Measurements from ENCODE around the gene OMP.

The OMP gene

DNA sequence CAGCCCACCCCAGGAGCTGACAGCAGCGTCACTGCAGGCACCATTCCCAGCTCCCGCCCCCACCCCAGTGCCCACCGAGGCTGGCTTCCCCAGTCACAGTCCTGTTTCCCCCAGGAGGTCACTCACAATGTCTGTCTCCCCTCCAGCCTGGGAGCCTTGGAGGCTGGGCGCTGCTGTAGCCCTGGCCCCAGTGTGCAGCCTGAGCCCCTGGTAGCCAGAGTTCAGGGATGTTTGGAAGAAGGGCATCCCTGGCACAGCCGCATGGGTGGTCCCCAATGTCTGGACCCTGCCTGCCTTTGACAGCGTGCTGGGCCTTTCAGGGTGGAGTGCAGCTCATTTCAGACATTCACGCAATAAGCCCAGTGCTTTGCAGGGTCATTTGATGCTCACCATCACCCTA lies 31.6 kb upstream of the OMP start:
- peaks cover 5% of the 10 kb centered on the region for H3K4me1 ChIP-seq (ENCODE audit: control insufficient read depth, low read depth, low read length)
- peaks cover 8% of the 10 kb centered on the region for H3K27me3 ChIP-seq (ENCODE audit: control insufficient read depth, insufficient read depth, low read length)

GRCh38 chr11:77071671-77072605 lies 30.7 kb upstream of the OMP start:
- no peaks in the 10 kb centered on the region for H3K9me3 ChIP-seq (ENCODE audit: control insufficient read depth, low read depth, low read length)
- H3K4me3 ChIP-seq (ENCODE audit: low read length): no peak overlapping the region
- peaks cover 8% of the 10 kb centered on the region for H3K27me3 ChIP-seq (ENCODE audit: control insufficient read depth, insufficient read depth, low read length)
- H3K9ac ChIP-seq (ENCODE audit: low read length): no peak overlapping the region
- H3K36me3 ChIP-seq (ENCODE audit: control insufficient read depth, low read depth, low read length): no peaks in the 10 kb centered on the region
- H3K4me1 ChIP-seq (ENCODE audit: control insufficient read depth, low read depth, low read length): peaks cover 5% of the 10 kb centered on the region
- no peak overlapping the region for H3K27ac ChIP-seq (ENCODE audit: low read length)

More for the DNA sequence above, 31.6 kb upstream of the OMP start:
- Histone ChIP-seq H3K9ac (ENCODE audit: low read length) (no peak overlapping the region), H3K4me3 (ENCODE audit: low read length) (no peak overlapping the region), H3K9me3 (ENCODE audit: control insufficient read depth, low read depth, low read length) (no peaks in the 10 kb centered on the region), H3K36me3 (ENCODE audit: control insufficient read depth, low read depth, low read length) (no peaks in the 10 kb centered on the region), H3K27ac (ENCODE audit: low read length) (no peak overlapping the region)

DNA sequence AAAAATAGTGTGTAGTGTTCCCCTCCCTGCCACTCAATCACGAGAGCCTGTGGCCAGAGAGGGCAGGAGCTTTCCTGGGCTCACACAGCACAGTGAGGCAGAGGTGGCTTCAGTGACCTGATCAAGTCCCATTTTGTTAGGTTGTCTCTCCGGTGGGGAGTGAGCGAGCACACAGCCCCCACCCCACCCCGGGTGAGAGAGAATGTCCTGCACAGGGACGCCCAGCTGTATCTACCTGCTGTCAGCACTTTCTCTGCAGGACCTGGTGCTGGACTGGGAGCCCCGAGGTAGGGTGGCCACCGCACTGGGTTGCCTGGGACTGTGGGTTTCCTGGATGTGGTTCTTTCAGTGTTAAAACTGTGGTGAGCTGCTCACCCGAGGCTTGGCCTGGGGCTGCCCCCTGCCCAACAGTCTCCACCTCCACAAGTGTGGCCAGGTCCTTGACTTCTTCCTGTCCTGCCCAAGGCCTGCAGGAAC lies 29.8 kb upstream of the OMP start:
- Histone ChIP-seq H3K36me3 (ENCODE audit: control insufficient read depth, low read depth, low read length) (no peaks in the 10 kb centered on the region), H3K4me1 (ENCODE audit: control insufficient read depth, low read depth, low read length) (peaks cover under 1% of the 10 kb centered on the region), H3K9me3 (ENCODE audit: control insufficient read depth, low read depth, low read length) (no peaks in the 10 kb centered on the region), H3K27me3 (ENCODE audit: control insufficient read depth, insufficient read depth, low read length) (peaks cover 3% of the 10 kb centered on the region), H3K9ac (ENCODE audit: low read length) (no peak overlapping the region), H3K27ac (ENCODE audit: low read length) (no peak overlapping the region), H3K4me3 (ENCODE audit: low read length) (no peak overlapping the region)

DNA sequence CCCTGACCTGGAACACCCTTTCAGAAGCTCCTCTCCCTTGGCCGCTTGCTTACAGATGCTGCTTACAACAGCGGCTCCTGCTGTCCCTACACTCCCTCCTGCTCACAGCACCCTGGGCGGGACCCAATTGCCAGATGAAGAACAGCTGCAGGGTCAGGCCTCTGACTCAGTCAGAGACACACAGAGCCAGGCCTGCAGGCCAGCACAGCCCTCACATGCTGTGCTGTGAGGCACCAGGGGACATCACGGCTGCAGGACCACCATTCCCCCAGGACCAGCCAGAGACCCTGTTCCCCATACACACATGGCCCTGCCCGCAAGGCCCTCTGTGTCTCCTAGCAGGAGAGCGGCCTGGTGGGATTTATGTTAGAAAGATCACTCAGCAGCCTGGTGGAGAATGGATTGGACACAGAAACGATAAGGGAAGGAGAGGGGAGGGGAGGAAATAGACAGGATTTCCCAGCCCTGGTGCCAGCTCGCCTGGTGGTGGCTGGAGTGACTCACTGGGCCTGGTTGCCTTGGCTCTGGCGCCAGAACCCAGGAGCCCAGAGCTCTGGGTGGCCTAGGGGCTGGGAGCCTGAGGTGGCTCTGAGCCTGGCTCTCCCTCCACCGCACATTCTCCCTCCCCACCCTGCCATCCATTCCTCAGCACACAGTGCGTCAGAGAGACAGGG lies 29.2 kb upstream of the OMP start:
- Histone ChIP-seq H3K9ac (ENCODE audit: low read length) (no peak overlapping the region), H3K27ac (ENCODE audit: low read length) (no peak overlapping the region)

GRCh38 chr11:77074205-77074604 lies 28.4 kb upstream of the OMP start:
- Histone ChIP-seq H3K9ac (ENCODE audit: low read length) (no peak overlapping the region), H3K36me3 (ENCODE audit: control insufficient read depth, low read depth, low read length) (no peaks in the 10 kb centered on the region), H3K27ac (ENCODE audit: low read length) (no peak overlapping the region), H3K27me3 (ENCODE audit: control insufficient read depth, insufficient read depth, low read length) (no peaks in the 10 kb centered on the region), H3K4me1 (ENCODE audit: control insufficient read depth, low read depth, low read length) (no peaks in the 10 kb centered on the region), H3K9me3 (ENCODE audit: control insufficient read depth, low read depth, low read length) (no peaks in the 10 kb centered on the region), H3K4me3 (ENCODE audit: low read length) (no peak overlapping the region)

More for the DNA sequence above, 29.2 kb upstream of the OMP start:
- H3K4me3 ChIP-seq (ENCODE audit: low read length): no peak overlapping the region
- no peaks in the 10 kb centered on the region for H3K4me1 ChIP-seq (ENCODE audit: control insufficient read depth, low read depth, low read length)
- no peaks in the 10 kb centered on the region for H3K9me3 ChIP-seq (ENCODE audit: control insufficient read depth, low read depth, low read length)
- no peaks in the 10 kb centered on the region for H3K27me3 ChIP-seq (ENCODE audit: control insufficient read depth, insufficient read depth, low read length)
- no peaks in the 10 kb centered on the region for H3K36me3 ChIP-seq (ENCODE audit: control insufficient read depth, low read depth, low read length)

GRCh38 chr11:77074626-77075221 lies 27.9 kb upstream of the OMP start:
- Histone ChIP-seq H3K9me3 (ENCODE audit: control insufficient read depth, low read depth, low read length) (no peaks in the 10 kb centered on the region), H3K27me3 (ENCODE audit: control insufficient read depth, insufficient read depth, low read length) (no peaks in the 10 kb centered on the region), H3K4me1 (ENCODE audit: control insufficient read depth, low read depth, low read length) (no peaks in the 10 kb centered on the region), H3K27ac (ENCODE audit: low read length) (no peak overlapping the region), H3K36me3 (ENCODE audit: control insufficient read depth, low read depth, low read length) (no peaks in the 10 kb centered on the region), H3K9ac (ENCODE audit: low read length) (no peak overlapping the region), H3K4me3 (ENCODE audit: low read length) (no peak overlapping the region)

DNA sequence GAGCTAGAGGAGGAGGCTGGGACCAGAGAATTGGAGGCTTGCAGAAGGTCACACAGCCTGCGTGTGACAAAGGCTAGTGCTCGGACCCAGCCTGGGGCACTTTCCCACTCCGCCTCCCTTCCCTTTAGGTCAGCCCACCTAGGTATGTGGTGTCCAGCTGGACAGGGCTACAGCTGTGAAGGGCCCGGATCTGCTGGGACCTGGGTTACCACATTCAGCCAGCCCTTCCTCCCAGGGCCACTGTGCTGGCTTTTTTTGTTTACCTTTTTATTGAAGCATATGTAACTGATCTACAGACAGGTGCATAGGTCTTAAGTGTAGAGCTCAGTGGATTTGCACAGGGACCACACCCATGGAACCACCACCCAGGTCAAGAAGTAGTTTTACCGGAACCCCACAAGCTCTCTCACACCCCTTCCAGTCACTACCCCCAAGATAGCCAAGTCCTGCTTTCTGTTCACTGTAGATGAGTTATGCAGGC lies 27.2 kb upstream of the OMP start:
- Histone ChIP-seq H3K27ac (ENCODE audit: low read length) (no peak overlapping the region), H3K9ac (ENCODE audit: low read length) (no peak overlapping the region), H3K9me3 (ENCODE audit: control insufficient read depth, low read depth, low read length) (no peaks in the 10 kb centered on the region), H3K4me1 (ENCODE audit: control insufficient read depth, low read depth, low read length) (no peaks in the 10 kb centered on the region), H3K27me3 (ENCODE audit: control insufficient read depth, insufficient read depth, low read length) (no peaks in the 10 kb centered on the region), H3K36me3 (ENCODE audit: control insufficient read depth, low read depth, low read length) (no peaks in the 10 kb centered on the region), H3K4me3 (ENCODE audit: low read length) (no peak overlapping the region)

DNA sequence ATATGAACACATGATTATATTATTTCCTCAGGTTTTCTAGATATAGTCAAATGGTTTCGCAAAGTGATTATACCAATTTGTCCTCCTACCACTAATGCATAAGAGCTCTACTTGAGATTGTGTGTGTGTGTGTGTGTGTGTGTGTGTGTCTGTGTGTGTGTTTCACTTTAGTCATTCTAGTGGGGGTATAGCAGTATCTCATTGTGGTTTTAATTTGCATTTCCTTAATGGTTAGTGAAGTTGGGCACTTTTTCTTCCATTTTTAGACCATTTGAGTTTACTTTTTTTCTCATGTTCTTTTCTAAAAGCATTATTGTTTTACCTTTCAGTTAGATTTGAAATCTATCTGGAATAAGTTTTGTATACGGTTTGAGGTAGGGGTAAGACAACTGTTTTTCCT lies 23.0 kb upstream of the OMP start:
- no peaks in the 10 kb centered on the region for H3K9me3 ChIP-seq (ENCODE audit: control insufficient read depth, low read depth, low read length)
- no peaks in the 10 kb centered on the region for H3K27me3 ChIP-seq (ENCODE audit: control insufficient read depth, insufficient read depth, low read length)
- H3K27ac ChIP-seq (ENCODE audit: low read length): no peak overlapping the region
- no peaks in the 10 kb centered on the region for H3K36me3 ChIP-seq (ENCODE audit: control insufficient read depth, low read depth, low read length)
- H3K9ac ChIP-seq (ENCODE audit: low read length): no peak overlapping the region
- no peaks in the 10 kb centered on the region for H3K4me1 ChIP-seq (ENCODE audit: control insufficient read depth, low read depth, low read length)
- no peak overlapping the region for H3K4me3 ChIP-seq (ENCODE audit: low read length)

GRCh38 chr11:77080643-77081210 lies 21.9 kb upstream of the OMP start:
- no peaks in the 10 kb centered on the region for H3K27me3 ChIP-seq (ENCODE audit: control insufficient read depth, insufficient read depth, low read length)
- no peaks in the 10 kb centered on the region for H3K36me3 ChIP-seq (ENCODE audit: control insufficient read depth, low read depth, low read length)
- H3K27ac ChIP-seq (ENCODE audit: low read length): no peak overlapping the region
- no peaks in the 10 kb centered on the region for H3K9me3 ChIP-seq (ENCODE audit: control insufficient read depth, low read depth, low read length)
- H3K4me3 ChIP-seq (ENCODE audit: low read length): no peak overlapping the region
- no peaks in the 10 kb centered on the region for H3K4me1 ChIP-seq (ENCODE audit: control insufficient read depth, low read depth, low read length)
- no peak overlapping the region for H3K9ac ChIP-seq (ENCODE audit: low read length)

GRCh38 chr11:77081381-77081851 lies 21.2 kb upstream of the OMP start:
- Histone ChIP-seq H3K27ac (ENCODE audit: low read length) (no peak overlapping the region), H3K4me1 (ENCODE audit: control insufficient read depth, low read depth, low read length) (no peaks in the 10 kb centered on the region), H3K4me3 (ENCODE audit: low read length) (no peak overlapping the region), H3K9ac (ENCODE audit: low read length) (no peak overlapping the region), H3K36me3 (ENCODE audit: control insufficient read depth, low read depth, low read length) (no peaks in the 10 kb centered on the region), H3K9me3 (ENCODE audit: control insufficient read depth, low read depth, low read length) (no peaks in the 10 kb centered on the region), H3K27me3 (ENCODE audit: control insufficient read depth, insufficient read depth, low read length) (no peaks in the 10 kb centered on the region)
